Measurements from ENCODE around the gene CACNA1F. TPM values are rescaled to one million over a fixed set of nuclear protein-coding genes. Genes with fewer than 3 reads are reported as not detected.

CACNA1F gene
- total RNA-seq, 8 experiments from 2014 or later = 0.28 to 0.41 TPM; not detected in 6

DNA sequence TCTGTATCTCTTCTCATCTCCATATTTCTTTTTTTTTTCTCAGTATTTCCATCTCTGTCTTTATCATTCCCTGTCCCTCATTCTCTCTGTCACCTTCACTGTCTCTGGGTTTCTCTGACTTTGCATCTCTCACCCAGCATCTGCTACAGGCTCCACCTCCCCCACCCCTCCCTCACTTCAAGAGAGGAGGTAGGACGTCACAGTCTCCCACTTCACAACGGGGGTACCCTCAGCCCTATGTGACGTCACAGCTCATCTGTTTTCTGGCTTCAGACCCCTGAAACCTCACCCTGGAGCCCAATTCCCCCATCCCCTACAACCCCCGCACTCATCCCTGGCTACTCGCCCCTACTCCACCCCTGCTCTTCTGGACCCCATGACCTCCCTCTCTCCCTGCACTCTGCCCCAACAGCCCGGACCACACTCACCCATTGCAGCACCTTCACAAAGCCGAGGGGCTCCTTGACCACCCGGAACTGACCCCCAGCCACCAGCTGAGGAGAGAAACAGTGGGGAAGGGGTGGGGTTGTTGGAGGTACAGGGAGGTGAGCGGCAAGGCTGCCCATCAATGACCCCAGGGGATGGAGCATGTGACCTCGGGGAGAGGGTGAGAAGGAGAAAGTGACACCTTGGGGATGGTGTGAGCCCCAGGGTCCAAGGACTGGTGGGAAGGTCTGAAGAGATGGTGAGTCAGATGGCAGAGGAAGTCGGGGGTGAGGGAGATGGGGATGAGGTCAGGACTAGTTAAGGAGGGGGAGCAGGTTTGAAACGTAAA, 34.4 kb downstream of the CACNA1F start:
- Histone ChIP-seq H3K4me3 (peak overlapping the region; percentile 55 to 79 (median 72)), H3K27ac (no peak overlapping the region), H3K4me1 (replicated peaks in 1 of 2) (peaks cover 4 to 5% of the 10 kb centered on the region in 2 donors)
- WGBS, 10 experiments = 0 to 20% (median 0%) methylated on average over 1 to 3 of the region's 12 CpGs; no CpG with 5 or more reads in 7 of the 10 experiments
- peak in 4 of 8 experiments; percentile 13 to 18 (median 14) for ATAC-seq (replicated peaks in 6 of 8)
- in situ Hi-C loops (cut with MboI; ENCODE audit: low pct_unique_long_range_greater_than_20kb in 2 of 9, low sequenced_read_pairs in 9 of 9, unreplicated experiment in 9 of 9) = no loop called here

DNA sequence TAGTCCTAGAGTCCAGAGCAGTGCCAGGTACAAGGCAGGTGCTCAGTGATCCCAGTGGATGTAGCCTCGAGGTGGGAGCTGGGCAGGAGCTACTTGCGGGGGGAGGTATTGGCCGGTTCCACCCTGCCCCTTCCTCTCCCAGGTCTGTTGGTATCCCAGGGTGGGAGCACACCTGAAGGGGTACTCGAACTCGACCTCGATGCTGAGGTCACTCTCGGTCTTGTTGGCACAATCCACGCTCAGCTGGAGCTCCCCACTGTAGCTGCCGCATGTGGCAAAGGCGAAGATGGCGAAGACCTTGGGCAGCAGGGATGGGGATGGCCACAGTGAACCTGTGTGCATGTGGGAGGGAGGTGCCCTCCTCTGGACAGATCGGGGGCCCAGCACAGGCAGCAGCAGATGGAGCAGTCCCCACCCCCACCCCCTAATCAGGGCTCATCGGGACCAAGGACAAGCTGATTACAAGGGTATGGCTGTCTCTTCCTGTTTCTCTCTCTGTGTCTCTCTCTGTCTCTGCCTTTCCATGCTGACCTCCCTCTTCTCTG, 35.5 kb downstream of the CACNA1F start:
- Histone ChIP-seq H3K4me3 (no peak overlapping the region), H3K4me1 (replicated peaks in 1 of 2) (peaks cover 4 to 5% of the 10 kb centered on the region in 2 donors), H3K27ac (no peak overlapping the region)
- no peak for ATAC-seq (replicated peaks in 6 of 8)
- 40% methylated on average over 1 of the region's 13 CpGs; no CpG with 5 or more reads in 9 of the 10 experiments for WGBS, 10 experiments
- in situ Hi-C loops (cut with MboI; ENCODE audit: low pct_unique_long_range_greater_than_20kb in 2 of 9, low sequenced_read_pairs in 9 of 9, unreplicated experiment in 9 of 9) = no loop called here

DNA sequence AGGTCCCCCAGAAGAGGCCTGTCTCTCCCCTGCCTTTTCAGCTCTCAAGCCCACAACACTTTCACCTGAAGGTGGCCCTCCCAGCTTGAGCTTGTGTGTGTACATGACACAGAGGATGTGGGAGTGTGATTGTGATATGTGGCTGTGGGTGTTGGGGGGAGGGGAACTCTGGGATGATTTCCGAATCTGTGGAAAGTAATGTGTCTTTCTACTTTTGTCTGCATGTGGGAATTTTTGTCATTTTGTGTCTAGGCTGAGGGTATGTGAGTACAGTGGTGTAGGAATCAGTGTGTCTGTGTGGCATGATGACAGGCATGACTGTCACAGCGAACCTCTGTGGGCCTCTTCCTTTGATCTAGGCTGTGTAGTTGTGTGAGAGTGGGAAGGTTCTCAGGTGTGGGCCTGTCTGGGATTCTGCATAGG, 39.6 kb downstream of the CACNA1F start:
- ATAC-seq (replicated peaks in 6 of 8) = no peak
- in situ Hi-C loops (cut with MboI; ENCODE audit: low pct_unique_long_range_greater_than_20kb in 2 of 9, low sequenced_read_pairs in 9 of 9, unreplicated experiment in 9 of 9) = no loop called here
- WGBS, 10 experiments = 67% methylated on average over 1 of the region's 2 CpGs; no CpG with 5 or more reads in 9 of the 10 experiments
- peaks cover 0 to 5% of the 10 kb centered on the region in 2 donors for H3K4me1 ChIP-seq (replicated peaks in 1 of 2)
- no peak overlapping the region for H3K27ac ChIP-seq
- no peak overlapping the region for H3K4me3 ChIP-seq

DNA sequence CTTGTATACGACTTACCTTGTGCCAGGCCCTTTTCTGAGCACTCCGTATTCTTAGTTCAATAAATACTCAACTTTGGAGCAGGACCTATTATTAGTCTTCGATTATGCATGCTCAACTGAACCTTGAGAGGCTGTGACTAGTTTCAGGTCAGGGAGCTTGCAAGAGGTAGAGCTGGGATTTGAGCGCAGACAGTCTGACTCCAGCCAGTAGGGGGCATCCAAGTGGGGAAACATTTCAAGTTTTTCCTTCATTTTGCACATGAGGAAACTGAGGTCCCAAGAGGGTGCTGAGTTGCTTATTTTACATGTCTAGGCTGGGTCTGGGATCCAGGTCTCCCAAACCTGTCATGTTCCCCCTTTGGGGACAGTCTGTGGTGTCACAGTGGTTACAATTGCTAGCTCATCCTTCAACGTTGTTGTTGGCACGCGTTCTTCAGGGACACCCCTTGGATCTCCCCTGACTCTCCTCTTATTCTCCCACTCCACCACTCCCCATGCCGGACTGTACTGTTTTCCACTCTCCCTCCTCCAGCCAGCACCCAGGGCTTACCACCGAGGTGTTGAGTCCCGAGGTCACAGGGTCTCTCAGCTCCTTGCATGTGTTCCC, 40.3 kb downstream of the CACNA1F start:
- Histone ChIP-seq H3K4me1 (replicated peaks in 1 of 2) (peaks cover 0 to 5% of the 10 kb centered on the region in 2 donors), H3K4me3 (no peak overlapping the region), H3K27ac (no peak overlapping the region)
- 0 to 100% (median 59%) methylated on average over 1 to 3 of the region's 10 CpGs; no CpG with 5 or more reads in 2 of the 10 experiments for WGBS, 10 experiments
- in situ Hi-C loops (cut with MboI; ENCODE audit: low pct_unique_long_range_greater_than_20kb in 2 of 9, low sequenced_read_pairs in 9 of 9, unreplicated experiment in 9 of 9) = no loop called here
- no peak for ATAC-seq (replicated peaks in 6 of 8)

DNA sequence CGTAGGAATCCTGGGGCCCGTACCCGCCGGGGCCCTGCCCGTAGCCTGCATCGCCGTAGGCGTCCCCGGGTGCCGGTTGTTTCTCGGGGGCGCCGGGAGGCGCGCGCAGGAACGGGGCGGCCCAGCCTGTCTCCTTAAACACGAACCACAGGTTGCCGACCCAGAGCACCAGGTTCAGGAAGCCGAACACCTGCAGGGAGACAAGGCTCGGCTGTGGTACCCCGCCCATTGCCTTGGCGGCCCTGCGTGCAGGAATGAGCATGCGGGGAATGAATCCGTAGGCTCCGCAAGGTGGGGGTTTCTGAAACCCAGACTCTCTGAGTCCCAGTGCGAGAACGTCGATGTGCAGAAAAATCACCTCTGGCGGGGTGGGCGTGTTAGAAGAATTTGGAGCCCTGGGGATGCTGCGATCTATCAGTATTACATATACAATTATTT, 41.5 kb downstream of the CACNA1F start:
- ATAC-seq (replicated peaks in 6 of 8) = peak in 2 of 8 experiments; percentile 1 to 6
- 0 to 23% (median 11%) methylated on average over 1 to 8 of the region's 34 CpGs; no CpG with 5 or more reads in 5 of the 10 experiments for WGBS, 10 experiments
- in situ Hi-C loops (cut with MboI; ENCODE audit: low pct_unique_long_range_greater_than_20kb in 2 of 9, low sequenced_read_pairs in 9 of 9, unreplicated experiment in 9 of 9) = no loop called here
- Histone ChIP-seq H3K27ac (peak overlapping the region; percentile 82 to 91), H3K4me3 (peak overlapping the region; percentile 43 to 93 (median 53)), H3K4me1 (replicated peaks in 1 of 2) (peaks cover 7 to 11% of the 10 kb centered on the region in 2 donors)

DNA sequence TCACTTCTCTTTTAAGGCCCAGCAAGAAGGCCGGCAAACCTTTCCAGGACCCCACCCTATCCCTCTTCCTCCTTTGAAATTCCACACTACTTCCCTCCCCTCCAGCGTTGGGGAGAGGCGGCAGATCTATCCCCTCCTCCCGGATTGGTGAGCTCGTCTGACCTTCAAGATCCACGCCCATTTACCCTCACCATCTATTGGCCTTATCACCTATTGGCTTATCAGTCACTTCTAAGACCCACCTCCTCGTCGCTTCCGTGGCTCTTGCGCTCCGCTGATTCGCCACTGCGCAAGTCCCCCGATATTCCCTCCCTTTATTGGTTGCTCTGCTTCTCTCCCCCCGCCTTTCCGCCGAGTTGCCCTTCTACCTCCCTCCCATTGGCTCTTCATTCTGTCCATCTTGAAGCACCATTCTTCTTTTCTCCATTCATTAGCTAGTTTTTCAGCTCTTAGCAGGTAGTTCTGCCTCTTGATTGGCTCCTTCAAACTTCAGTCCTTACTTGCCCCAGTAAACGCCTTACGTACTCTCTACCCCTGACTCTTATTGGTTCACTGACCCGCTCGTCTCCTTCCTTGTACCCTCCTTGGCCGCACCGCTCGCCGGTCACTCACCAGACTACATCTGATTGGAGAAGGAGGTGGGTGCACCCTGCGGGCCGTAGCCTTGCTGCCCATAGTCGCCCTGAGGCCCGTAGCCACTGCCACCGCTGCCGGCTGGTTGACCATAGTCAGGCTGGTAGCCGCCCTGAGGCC, 42.1 kb downstream of the CACNA1F start:
- ATAC-seq (replicated peaks in 6 of 8) = peak; percentile 88 to 93 (median 91)
- peak overlapping the region; percentile 43 to 93 (median 53) for H3K4me3 ChIP-seq
- in situ Hi-C loops (cut with MboI; ENCODE audit: low pct_unique_long_range_greater_than_20kb in 2 of 9, low sequenced_read_pairs in 9 of 9, unreplicated experiment in 9 of 9) = no loop called here
- 0 to 51% (median 3%) methylated on average over 2 to 16 of the region's 32 CpGs; no CpG with 5 or more reads in 5 of the 10 experiments for WGBS, 10 experiments
- peaks cover 13 to 17% of the 10 kb centered on the region in 2 donors for H3K4me1 ChIP-seq (replicated peaks in 1 of 2)
- H3K27ac ChIP-seq = peak overlapping the region; percentile 82 to 91

DNA sequence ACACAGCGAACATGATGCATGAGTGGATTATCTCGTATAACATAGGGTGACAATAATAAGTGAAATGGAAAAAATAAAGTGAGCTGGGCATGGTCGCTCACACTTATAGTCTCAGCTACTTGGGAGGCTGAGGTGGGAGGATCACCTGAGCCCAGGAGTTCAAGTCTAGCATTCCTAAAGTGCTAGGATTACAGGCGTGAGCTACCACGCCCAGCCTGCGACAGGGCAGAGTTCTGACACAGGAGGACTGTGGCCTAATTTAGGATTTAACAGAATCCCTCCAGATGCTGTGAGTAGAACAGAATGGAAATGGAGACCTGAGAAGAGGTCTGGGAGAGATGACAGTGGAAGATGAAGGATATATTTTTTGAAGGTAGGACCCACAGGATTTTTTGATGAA, 43.5 kb downstream of the CACNA1F start:
- WGBS, 10 experiments = 48 to 100% (median 89%) methylated on average over 1 to 3 of the region's 6 CpGs; no CpG with 5 or more reads in 4 of the 10 experiments
- Histone ChIP-seq H3K4me1 (replicated peaks in 1 of 2) (peaks cover 24 to 26% of the 10 kb centered on the region in 2 donors), H3K27ac (no peak overlapping the region), H3K4me3 (no peak overlapping the region)
- ATAC-seq (replicated peaks in 6 of 8) = no peak
- in situ Hi-C loops (cut with MboI; ENCODE audit: low pct_unique_long_range_greater_than_20kb in 2 of 9, low sequenced_read_pairs in 9 of 9, unreplicated experiment in 9 of 9) = no loop called here

DNA sequence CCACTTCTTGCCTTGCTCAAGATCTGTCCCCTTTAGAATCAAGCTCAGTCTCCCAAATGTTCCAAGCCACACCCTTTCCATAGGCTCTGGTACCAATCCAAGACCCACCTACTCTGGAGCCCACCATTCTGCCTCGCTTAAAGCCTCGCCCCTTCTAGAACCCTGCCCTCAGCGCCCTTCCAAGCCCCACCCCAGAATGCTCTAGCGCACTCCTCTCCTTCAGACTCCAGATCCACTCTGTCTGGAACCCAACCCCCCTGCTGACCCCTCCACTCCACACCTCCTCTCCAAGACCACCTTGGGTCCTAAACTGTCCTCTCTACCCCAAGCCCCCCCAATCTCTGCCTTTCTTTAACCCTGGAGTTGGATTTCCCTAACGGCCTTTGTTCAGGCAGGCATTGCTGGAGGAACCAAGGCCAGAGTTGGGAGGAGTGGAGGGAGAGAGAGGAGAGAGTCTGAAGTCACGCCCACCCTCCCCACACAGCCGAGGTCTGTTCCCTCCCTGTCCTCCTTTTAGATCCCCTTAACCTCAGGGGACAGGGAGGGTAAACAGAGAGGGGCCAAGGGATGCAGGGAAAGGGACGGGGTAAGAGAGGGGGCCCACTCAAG, 44.6 kb downstream of the CACNA1F start:
- no peak for ATAC-seq (replicated peaks in 6 of 8)
- Histone ChIP-seq H3K4me1 (replicated peaks in 1 of 2) (peaks cover 26 to 27% of the 10 kb centered on the region in 2 donors), H3K4me3 (no peak overlapping the region), H3K27ac (no peak overlapping the region)
- in situ Hi-C loops (cut with MboI; ENCODE audit: low pct_unique_long_range_greater_than_20kb in 2 of 9, low sequenced_read_pairs in 9 of 9, unreplicated experiment in 9 of 9) = no loop called here
- no CpG with 5 or more reads among the region's 8 CpGs for WGBS, 10 experiments

DNA sequence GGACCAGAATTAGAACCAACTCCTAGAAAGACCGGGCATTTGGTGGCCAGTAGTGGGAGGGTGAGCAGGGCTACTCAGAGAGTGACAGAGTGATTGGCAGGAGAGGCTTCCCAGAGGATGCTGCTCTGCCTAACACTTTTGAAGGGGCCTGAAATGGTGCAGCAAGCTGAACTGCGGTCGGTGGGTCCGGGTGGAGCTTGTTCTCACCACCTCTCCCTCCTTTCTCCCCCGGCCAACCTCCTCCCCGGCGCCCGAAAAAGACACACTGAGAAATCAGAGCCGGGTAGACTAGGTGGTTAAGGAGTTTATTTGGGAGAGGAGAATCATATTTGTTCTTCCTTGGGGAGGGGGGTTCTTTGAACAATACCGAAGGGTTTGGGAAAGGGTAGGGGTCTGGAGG, 45.6 kb downstream of the CACNA1F start:
- no peak for ATAC-seq (replicated peaks in 6 of 8)
- Histone ChIP-seq H3K4me1 (replicated peaks in 1 of 2) (peaks cover 26 to 27% of the 10 kb centered on the region in 2 donors), H3K4me3 (no peak overlapping the region), H3K27ac (no peak overlapping the region)
- in situ Hi-C loops (cut with MboI; ENCODE audit: low pct_unique_long_range_greater_than_20kb in 2 of 9, low sequenced_read_pairs in 9 of 9, unreplicated experiment in 9 of 9) = no loop called here
- 60 to 90% methylated on average over 4 of the region's 10 CpGs; no CpG with 5 or more reads in 8 of the 10 experiments for WGBS, 10 experiments

DNA sequence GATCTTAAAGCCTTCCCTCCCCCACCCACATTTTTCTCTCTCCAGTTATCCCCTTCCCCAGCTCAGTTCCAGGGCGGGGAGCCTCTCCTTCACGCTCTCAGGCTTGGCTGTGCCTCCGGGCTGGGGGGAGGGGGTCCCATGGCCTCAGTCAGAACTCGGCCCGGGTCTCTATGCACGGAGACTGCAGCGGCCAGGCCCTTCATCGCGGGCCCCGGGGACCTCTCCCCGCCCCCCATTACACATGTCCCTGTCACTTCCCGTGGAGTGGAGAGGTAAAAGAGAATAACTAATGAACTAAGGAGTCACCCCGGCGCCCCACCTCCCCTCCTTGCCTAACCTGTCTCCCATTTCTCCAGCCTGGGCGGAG, 46.1 kb downstream of the CACNA1F start:
- peak overlapping the region in 1 of 2 donors; percentile 78 for H3K27ac ChIP-seq
- peaks cover 26 to 27% of the 10 kb centered on the region in 2 donors for H3K4me1 ChIP-seq (replicated peaks in 1 of 2)
- in situ Hi-C loops (cut with MboI; ENCODE audit: low pct_unique_long_range_greater_than_20kb in 2 of 9, low sequenced_read_pairs in 9 of 9, unreplicated experiment in 9 of 9) = no loop called here
- ATAC-seq (replicated peaks in 6 of 8) = no peak
- H3K4me3 ChIP-seq = no peak overlapping the region
- WGBS, 10 experiments = no CpG with 5 or more reads among the region's 15 CpGs

DNA sequence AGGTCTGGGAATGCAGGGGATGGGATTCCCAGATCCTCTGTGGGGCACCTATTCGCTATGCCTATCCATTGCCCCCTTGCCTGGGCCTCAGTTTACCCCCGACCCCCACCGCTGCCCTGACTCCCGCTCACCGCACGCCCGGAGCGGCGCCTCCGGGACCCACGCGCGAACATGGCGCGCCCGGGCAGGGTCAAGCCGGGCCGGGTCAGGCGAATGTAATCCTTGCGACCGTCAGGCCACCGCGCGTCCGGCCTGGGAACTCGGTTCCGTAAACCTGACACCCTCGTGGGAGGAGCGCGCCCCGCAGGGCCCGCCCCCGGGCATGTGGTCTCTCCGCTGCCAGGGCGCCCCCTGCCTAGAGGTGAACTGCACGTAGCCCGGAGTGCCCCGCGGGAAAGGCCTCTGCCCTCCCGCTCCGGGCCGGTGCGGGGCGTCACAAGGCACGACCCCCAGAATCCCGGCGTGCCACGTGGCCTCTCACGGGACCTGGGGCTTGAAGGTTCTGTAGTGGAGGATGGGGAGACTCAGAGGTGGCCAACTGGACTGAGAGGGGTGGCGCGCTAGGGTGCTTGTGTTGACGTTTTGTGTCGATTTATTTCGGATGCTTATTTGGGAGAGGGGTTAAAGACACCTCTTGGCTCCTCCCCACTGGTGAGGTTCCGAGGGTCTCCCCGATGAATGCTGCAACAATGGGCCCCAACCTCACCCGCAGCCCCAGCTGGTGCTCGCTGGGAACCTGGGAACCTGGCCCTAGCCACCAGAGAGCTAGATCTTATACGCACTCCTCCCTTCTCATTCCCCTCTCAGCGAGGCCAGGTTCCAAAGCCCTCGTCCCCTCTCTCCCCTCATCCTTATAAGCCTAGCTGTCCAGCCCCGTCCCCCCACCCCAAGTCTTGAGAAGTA, 46.8 kb downstream of the CACNA1F start, which contains the start of gene PRICKLE3:
TSS of gene PRICKLE3 (minus strand) at position 249 of the 903 bp plus-strand sequence. CDS start at position 173, 76 bp downstream.
- H3K27ac ChIP-seq = peak within 1 kb of the TSS in 1 of 2 donors; percentile 78
- H3K4me3 ChIP-seq = peak within 1 kb of the TSS in 3 of 5 donors; percentile 12 to 33 (median 24)
- WGBS, 10 experiments = 48 to 58% methylated on average over 4 to 5 of the region's 62 CpGs; no CpG with 5 or more reads in 8 of the 10 experiments
- in situ Hi-C loops (cut with MboI; ENCODE audit: low pct_unique_long_range_greater_than_20kb in 2 of 9, low sequenced_read_pairs in 9 of 9, unreplicated experiment in 9 of 9) = no loop called here
- peak in 3 of 8 experiments; percentile 0 to 9 (median 5) for ATAC-seq (replicated peaks in 6 of 8)
- peaks cover 26 to 27% of the 10 kb centered on the region in 2 donors for H3K4me1 ChIP-seq (replicated peaks in 1 of 2)

Data from motor neuron (in vitro differentiated cells).